HG02571 (cell line): ENCODE data around the gene ACHE.
A peak's percentile ranks its signal among the peaks of the same experiment; 100 is the strongest.

Experiments used
- ATAC-seq: cut with Tn5 transposase; IDR thresholded peaks from one replicate; pipeline ENCODE4 v1.9.1; 2021; ENCODE audit warnings: mild to moderate bottlenecking, moderate library complexity; ENCODE audit not compliant: unreplicated experiment

Gene ACHE

DNA sequence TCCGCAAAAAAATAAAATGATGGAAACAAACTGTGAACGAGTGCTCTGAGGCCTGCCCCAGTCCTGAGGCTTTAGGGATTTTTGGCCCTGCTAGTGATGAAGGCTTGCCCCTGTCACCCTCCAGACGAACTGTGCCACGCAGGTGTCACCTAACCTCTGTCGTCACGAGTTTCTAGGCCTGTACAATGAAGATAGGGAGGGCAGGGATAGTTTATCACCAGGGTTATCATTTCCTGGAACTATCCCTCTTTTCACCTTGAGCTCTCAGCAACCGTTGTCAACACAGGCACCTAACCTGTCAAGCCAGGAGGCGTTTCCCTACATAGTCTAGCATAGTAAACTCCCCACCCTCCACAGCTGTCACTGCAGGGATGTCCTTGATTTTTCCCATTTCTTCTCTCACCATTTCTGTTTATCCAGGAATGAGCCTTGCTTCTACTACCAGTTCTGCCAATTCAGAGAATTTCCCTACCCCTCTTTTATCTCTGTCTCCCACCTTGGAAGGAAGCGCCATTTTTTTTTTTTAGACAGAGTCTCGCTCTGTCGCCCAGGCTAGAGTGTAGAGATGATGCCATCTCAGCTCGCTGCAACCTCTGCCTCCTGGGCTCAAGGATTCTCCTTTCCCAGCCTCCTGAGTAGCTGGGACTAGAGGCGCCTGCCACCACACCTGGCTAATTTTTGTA, 2.2 kb upstream of the ACHE start:
- no peak for ATAC-seq

DNA sequence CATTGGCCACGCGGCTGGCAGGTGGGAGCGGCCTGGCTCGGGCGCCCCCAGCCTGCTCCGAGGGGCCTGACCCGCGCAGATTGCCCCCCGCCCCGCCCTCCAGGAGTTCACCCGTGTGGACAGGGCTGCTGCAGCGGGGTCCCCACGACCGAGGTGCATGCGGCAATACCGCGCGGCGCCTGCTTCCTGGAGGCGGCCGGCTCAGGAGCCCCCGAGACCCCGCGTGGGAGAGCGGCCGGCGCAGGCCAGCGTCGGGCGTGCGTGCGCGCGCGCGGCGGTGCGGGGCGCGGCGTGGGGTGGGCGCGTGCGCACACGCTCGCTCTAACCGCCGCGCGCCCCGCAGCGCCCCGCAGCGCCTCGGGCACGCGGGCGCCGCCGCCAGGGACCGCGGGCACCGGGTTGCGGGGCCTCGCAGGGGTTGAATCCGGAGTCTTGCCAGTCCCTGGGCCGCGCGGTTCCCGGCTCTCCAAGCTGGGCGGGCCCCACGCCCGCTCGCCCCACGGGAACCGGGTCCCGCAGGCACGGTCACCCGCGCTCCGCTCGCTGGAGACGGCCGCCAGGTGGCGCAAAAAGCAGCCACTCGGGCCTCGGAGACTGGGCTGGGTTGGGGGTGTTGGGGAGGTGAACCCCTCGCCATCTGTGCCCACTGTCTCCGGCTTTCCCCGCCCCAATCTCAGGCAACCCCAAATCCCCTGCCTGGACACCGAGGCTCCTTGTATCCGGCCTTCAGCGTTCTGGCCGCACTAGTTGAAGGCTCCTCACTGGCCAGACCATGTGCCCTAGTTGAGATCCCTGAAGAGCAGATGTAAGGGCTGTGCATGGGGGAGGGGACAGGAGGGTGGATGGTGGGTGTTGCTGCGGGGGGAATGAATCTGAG, 1.3 kb upstream of the ACHE start:
- ATAC-seq, result no peak

DNA sequence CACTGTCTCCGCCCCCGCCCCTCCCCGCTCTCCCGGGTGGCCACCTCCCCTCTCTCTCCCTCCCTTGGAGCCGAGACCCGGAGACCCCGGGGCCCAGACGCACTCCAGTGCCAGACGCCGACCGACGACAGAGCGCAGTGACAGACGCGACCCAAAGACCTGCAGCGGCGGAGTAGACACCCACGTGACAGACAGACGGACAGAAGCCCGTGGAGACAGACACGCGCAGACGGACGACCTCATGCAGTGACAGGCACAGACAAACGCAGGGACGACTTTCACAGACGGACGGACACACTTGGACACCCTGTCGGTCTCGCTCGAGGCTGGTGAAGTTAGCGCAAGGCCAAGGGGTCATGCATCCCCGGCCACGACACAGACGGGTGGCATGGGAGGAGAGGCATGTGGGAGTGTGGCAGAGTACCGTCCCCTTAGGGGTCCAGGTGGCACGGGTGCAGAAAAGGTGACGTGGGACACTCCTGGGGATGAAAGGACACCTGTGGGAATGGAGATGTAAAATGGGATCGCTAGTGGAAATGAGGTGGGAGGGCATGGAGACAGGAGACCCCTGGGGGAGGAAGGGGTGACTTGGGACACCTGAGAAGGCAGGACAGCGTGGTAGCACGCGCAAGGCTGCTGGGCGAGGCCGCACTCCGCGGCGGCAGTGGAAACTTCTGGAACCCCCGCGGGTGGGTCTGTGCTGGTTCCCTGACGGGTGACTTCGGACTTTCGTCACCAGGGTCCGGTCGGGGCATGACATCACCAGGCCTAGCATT, 456 bp upstream of the ACHE start:
- ATAC-seq, result no peak

DNA sequence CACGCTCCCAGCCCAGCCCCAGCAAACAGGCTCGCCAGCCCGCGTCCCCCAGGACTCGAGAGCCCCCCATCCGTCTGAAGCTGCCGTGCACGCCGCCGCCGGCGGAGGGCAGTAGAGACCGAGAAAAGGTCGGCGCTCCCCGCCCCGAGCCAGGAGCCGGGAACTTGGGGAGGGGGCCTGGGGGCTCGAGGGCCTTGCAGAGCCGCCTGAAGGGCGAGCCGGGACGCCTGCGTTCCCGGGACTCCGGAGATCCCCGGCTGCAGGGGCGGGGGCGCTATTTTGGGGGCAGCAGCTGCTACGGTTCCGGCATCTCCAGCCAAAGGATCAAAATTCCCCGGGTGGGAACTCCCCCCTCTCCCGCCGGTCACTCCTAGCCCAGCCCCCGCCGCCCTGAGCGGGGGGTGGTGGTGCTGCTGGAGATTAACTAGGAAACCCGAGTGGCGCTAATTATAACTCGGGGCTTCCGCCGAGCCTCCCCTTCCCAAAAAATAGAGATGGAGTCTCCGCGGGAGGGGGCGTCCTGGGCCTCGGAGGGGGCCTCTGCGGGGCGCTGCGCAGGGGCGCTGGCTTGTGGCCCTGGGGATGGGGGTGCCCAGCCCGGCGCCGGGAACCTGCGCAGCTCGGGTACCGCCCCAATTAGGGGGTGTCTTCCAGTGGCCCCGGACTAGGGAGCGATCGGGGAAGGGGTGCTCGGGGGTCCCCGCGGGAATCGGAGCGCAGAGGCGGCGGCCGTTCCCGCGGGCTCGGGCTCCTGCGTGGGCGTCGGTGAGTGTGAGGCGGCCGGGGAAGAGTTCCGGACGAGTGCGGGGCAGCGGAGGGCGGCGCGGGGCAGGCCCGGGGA, 608 bp downstream of the ACHE start:
- no peak for ATAC-seq

DNA sequence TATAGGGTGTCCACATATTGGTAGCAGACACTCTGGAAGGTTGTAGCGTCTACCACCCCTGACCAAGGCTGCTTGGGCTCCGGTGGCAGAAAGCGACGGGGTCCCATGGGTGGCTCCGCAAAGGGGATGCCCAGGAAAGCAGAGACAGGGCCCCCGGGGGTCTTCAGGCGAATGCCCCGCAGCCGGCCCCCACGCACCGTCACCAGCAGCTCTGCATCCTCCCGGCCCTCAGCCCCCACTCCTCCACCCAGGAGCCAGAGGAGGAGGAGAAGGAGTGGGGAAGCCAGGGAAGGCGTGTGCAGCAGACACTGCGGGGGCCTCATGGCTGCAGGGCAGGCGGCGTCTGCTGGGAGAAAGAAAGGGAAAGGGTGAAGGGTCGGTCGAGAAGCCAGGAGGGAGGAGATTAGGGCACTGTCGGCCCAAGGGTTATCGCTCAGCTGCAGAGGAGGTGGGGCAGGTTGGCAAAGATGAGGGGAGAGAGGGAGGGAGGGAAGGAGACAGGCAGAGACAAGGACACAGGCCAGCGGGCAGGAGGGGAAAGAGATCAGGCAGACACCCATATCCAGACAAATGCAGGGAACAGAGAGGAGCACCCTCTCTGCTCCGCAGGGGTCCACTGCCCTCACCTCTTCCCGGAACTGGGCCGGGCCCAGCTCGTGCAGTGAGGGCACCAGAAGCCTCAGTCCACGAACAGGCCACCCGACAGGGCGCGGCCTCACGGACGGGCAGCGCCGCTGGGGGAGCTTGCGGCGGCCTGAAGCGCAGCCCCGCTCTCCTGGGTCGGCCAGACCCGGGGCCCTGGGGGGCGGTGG, 1.6 kb downstream of the ACHE start:
- no peak for ATAC-seq

DNA sequence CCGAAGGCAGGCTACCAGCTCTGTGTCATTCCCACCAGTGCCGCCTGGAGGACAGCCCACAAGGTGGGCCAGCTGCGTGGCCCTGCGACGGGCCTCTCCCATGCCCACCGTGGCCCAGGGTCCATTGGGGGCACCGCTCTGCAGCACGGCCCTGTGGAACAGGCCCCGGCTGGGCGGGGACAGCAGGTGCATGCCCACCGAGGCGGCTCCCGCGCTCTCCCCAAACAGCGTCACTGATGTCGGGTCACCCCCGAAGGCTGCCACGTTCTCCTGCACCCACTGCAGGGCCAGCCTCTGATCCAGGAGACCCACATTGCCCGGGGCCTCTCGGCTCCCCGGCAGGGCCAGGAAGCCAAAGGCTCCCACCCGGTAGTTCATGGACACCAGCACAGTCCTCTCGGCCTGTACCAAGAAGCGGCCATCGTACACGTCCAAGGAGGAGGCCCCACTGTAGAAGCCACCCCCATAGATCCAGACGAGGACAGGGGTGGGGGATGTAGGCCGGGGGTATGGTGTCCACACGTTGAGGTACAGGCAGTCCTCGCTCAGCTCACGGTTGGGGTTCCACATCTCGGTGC, 2.3 kb downstream of the ACHE start:
- ATAC-seq, result no peak

DNA sequence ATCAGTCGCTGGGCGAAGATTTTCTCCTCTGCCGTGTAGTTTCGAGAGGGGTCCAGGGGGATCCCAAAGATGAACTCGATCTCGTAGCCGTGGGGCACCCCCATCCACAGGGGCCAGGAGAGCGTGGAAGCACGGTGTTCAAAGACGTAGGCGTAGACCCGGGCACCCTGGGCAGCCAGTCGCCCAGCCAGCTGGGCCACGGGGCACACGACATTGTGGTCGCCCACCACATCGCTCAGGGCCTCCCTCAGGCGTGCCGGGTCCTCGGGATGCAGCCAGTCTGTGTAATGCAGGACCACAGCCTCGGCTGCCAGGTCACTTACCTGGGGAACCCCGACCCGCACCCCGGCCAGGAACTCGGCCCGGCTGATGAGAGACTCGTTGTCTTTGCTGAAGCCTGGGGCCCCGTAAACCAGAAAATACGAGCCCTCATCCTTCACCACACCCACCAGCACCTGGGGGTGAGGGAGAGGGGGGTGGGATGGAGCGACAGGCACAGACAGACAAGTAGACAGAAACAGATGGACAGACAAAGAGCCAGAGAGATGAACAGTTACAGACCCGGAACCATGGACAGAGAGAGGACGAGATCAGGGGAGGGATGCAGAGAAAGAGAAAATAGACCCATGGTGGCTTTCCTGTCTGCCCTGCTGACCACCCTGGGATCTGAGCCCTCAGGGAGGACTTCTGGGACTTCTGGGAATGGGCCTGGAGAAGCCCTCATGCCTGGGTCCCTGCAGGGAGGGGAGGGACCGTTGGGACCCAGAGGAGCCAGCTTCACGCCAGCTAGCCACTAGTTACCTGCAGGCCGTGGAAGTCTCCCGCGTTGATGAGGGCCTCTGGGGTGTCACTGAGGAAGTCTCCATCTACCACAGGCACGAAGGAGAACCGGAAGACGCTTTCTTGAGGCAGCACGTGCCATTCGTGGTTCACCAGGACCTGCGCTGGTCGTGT, 3.0 kb downstream of the ACHE start:
- no peak for ATAC-seq

DNA sequence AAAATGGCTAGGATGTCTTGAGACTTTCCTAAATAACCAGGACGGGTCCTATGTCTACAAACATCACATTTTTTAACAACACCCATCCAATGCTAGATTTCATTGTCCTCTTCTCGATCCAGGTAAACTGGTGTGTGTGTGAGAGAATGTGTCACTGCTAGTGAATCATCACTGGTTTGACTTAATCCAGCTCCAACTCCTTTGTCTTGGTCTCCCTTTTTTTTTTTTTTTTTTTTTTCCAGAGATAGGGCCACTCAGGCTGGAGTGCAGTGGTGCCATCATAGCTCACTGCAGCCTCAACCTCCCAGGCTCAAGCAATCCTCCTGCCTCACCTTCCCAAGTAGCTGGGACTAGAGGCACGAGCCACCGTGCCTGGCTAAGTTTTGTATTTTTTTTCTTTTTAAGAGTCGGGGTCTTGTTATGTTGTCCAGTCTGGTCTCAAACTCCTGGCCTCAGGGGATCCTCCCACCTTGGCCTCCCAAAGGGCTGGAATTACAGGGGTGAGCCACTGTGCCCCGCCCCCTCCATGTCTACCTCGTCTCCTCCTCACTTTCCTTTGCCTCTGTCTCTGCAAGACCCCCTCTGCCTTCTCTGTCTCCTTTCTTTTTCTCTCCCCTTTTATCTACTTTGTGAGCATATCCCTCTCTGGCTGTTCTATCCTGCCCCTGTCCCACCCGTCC, 4.0 kb downstream of the ACHE start:
- no peak for ATAC-seq

DNA sequence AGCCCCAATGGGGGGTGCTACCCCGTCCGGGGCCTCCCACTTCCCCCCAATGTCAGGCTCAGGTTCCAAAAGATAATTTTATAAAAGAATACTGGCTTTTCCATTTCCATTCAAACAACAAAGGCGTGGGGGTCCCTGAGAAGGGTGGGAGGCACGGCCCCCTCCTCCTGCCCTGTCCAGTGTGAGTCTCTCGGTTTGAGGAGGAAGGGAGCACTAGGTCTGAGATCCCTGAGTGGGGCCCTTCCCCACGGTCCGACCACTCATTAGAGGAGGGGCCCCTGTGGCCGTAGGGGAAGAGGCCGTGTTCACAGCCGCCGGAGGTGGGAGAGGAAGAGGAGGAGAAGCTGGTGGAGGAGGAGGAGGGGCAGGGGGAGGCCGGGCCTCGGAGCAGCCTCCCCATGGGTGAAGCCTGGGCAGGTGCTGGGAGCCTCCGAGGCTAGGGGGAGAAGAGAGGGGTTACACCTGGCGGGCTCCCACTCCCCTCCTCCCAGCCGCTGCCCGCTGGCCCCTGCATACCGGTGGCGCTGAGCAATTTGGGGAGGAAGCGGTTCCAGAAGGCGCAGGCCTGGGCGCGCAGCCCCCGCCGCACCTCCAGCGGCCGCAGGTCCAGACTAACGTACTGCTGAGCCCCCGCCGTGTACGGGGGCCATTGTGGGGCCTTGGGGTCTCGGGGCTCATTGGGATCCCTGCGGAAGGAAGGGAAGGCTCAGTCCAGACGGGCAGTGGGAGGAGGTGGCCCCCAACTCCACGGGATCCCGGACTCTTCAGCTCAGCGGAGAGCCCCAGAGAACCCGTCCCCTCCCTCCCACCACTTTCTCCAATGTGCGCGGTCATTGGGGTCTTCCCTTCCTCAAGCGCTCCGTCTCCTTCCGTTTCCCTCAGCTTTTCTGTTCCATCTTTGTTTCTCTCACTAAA, 4.8 kb downstream of the ACHE start:
- no peak for ATAC-seq

DNA sequence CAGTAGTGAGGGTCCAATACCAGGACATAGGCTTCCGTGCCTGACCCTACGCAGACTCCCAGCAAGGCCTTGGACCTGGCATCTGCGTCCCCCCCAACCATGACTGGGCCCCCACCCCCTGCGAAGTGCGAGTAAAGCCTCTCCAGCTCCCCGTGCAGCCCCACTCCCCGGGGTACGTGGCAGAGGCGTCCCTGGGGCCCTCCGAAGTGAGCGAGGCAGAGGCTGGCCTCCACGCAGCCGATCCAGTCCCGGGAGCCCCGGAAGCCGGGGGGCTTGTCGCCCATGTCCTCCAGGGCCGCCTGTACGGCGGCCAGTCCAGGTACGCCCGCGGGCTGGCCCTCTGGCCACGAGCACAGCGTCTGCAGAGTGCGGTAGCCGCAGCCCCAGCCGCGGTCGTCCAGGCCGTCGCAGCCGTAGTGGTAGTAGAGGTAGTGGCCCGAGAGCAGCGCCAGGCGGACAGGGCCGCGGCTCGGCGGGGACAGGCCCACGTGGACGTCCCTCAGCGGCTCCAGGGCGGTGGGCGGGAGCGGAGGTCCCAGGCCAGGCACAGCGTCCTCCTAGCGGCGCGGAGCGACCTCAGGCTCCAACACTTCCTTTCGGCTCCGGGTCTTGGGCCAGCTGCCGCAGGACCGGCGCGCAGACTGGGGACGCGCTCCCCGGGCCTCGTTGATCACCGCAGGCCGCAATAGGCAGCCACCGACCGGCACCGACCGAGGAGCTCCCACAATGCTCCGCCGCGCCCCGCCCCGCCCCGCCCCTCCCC, 6.5 kb downstream of the ACHE start, which contains the start of gene UFSP1:
Gene UFSP1 (minus strand): TSS at position 728 of the 763 bp plus-strand sequence. CDS start 444 bp downstream, at position 284.
- peak; percentile 33 for ATAC-seq

DNA sequence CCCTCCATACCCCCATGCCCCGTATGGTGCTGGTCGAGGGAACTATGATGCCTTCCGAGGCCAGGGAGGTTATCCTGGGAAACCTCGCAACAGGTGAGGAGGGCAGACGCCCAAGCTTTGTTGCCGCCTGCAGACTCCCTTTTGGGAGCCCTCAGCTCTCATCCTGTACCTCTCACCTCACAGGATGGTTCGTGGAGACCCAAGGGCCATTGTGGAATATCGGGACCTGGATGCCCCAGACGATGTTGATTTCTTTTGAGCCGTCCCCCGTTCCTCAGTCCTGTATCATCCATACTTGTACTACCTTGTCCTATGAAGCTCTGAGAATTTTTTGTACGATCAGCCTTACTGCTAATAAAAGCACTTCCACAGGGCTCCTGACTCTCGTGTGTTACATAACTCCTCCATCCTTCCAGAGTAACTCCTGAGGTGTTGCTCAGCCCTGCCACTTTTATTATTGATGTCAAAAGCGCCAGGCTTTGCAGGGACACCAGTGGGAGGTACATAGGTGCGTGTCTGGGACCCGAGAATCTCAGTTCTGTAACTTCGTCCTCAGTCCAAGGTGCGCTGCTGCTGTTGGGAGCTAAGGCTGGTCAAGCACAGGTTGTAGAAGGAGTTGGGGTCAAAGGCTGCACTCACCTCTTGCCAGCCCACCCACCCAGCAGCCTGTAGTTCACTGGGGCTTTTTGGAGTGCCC, 7.2 kb downstream of the ACHE start:
- ATAC-seq, result no peak

DNA sequence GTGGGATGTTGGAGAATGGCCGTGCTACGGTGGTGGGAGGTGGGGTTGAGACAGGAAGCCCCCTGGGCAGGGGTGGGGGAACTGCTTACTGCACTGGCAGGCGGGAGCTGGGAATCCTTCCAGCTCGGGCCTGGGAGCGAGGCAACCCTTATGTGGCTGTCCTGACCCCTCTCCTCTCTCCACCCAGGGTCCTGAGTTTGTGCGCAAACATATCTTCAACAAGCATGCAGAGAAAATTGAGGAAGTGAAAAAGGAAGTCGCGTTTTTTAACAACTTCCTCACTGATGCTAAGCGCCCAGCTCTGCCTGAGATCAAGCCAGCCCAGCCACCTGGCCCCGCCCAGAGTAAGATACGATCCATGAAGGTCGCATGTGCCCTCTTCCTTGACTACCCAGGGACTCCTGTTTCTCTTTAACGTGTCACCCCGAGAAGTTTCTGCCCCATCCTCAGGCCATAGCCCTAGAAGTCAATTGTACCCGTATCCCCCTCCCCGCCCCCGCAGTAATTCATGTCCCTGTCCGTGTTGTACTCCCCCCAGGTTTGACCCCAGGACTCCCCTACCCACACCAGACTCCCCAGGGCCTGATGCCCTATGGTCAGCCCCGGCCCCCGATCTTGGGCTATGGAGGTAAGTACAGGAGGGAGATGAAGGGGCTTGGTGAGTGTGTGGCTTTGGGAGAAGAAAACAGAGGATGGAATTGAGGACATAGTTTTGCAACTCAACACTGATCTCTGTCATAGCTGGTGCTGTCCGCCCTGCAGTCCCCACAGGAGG, 8.0 kb downstream of the ACHE start:
- ATAC-seq, result no peak

DNA sequence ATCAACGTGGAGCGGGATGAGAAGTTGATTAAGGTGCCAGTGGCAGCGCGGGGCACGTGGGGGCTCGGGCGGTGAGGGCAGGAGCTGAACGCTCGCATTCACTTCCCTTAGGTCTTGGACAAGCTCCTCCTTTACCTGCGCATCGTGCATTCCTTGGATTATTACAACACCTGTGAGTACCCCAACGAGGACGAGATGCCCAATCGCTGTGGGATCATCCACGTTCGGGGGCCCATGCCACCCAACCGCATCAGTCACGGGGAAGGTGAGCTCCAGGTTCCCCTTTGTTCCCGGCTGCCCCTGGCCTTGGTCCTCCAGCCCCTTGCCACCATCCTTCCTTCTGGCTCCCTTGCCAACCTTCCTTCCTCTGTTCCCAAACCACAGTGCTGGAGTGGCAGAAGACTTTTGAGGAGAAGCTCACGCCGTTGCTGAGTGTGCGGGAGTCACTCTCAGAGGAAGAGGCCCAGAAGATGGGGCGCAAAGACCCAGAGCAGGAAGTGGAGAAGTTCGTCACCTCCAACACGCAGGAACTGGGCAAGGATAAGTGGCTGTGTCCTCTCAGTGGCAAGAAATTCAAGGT, 8.7 kb downstream of the ACHE start:
- no peak for ATAC-seq
